ENCODE data around the gene DNAI4. TPM values are rescaled to one million over a fixed set of nuclear protein-coding genes. Genes with fewer than 3 reads are reported as not detected.
"Not testable (repeated sequence)": the region's sequence is repeated elsewhere in the genome, so short reads cannot be mapped to it uniquely, and the experiment has no call there.

The DNAI4 gene, protein sequence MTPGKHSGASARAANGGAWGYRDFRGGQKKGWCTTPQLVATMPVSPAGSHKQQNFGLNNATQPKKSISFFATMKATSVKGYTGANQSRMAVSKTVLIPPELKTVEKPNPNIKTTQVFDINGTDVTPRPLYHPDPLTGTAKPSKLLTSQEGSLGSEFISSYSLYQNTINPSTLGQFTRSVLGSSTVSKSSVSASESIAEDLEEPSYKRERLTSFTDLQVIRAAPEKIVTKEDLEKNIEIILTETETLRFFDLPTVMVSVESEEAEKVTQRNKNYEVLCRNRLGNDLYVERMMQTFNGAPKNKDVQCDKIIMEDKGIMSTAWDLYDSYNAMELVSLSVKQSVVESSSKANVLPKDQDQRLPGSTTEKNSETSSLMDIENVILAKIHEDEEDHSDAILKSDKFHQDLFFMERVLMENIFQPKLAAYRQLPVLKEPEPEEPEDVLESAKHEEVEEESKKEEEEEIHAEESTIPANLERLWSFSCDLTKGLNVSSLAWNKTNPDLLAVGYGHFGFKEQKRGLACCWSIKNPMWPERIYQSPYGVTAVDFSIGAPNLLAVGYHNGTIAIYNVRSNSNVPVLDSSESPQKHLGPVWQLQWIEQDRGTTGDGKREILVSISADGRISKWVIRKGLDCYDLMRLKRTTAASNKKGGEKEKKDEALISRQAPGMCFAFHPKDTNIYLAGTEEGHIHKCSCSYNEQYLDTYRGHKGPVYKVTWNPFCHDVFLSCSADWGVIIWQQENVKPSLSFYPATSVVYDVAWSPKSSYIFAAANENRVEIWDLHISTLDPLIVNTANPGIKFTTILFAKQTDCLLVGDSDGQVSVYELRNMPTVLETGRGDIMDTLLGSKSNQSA
- total RNA-seq, result 10 to 100 TPM; 10.3 to 17.5 TPM
- long read RNA-seq, partial matches to known transcripts, result 0 of 2 reads
- long read RNA-seq, other reads (novel, unspliced or antisense), result 1 of 2 reads

DNA sequence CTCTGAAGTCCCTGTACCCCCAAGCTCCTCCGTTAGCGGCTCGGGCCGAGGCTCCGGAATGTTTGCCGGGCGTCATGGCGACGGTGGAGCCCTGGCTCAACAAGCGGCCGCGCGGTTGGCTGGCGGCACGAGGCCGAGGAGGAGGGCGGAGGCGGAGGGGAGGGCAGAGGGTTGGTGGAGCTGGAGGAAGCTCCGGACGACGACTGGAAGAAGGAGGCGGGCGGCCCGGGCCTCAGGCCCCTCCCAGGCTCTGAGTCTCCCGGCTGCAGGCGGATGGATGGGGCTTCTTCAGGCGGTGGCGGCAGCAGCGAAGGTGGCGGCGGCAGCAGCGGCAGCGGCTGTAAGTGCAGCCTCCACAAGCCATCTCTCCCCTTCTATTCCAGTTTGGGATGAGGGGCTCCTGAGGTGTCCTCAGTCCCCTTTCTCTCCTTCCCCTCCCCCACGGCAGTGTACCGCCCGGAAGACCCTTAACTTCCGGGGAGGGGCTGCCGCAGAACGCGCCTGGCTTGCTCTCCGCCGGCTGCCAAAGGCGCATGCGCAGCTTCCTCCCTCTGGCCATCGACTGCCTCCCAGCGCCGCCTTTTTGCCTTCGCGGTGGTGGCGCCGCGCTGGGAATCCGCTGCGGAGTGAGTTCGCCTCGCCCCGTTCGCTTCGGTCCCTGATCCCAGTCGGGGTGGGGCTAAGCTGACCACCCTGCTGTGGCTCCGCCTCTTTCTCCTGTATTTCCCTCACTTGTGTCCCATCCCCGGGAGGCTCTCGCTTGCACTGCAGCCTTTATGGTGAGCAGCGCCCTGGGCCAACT is at the start of gene DNAI4, which contains the start of gene MIER1:
TSS of gene DNAI4 (minus strand) at position 101 of the 802 bp plus-strand sequence. CDS start at position 76, 25 bp downstream.
TSS of gene MIER1 (plus strand) at position 235 of the 802 bp plus-strand sequence. CDS start at position 274, 39 bp downstream.
- intact Hi-C loops (cut with DNase I), result no loop called here
- DNase-seq (peak; percentile 98), ATAC-seq (peak; percentile 98 to 99)

DNA sequence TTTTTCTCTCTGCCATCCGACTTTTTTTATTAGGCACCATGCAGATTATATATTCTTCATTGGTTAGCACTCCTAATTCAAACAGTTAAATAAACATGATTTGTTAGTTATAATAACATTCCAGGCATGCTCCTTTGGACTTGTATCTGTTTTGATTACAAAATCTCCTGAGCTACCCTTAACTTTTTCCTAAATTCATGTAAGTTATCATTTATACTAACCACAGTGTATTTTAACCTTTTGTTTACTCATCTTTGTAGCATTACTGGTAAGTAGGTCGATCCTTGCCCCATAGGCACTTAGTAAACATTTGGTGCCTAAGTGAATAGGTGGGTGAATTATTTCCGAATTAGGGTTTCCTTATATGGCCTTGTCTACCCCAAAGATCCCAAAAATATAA is 43.9 kb upstream of the DNAI4 start:
- DNase-seq (no peak), ATAC-seq (no peak)
- intact Hi-C loops (cut with DNase I), result no loop called here

DNA sequence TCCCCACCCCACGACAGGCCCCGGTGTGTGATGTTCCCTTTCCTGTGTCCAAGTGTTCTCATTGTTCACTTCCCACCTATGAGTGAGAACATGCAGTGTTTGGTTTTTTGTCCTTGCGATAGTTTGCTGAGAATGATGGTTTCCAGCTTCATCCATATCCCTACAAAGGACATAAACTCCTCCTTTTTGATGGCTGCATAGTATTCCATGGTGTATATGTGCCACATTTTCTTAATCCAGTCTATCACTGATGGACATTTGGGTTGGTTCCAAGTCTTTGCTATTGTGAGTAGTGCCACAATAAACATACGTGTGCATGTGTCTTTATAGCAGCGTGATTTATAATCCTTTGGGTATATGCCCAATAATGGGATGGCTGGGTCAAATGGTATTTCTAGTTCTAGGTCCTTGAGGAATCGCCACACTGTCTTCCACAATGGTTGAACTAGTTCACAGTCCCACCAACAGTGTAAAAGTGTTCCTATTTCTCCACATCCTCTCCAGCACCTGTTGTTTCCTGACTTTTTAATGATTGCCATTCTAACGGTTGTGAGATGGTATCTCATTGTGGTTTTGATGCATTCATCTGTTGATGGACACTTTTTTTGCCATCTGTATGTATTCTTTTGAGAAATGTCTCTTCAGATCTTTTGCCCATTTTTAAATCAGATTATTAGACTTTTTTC is 41.7 kb upstream of the DNAI4 start:
- intact Hi-C loops (cut with DNase I), result not testable (repeated sequence)

DNA sequence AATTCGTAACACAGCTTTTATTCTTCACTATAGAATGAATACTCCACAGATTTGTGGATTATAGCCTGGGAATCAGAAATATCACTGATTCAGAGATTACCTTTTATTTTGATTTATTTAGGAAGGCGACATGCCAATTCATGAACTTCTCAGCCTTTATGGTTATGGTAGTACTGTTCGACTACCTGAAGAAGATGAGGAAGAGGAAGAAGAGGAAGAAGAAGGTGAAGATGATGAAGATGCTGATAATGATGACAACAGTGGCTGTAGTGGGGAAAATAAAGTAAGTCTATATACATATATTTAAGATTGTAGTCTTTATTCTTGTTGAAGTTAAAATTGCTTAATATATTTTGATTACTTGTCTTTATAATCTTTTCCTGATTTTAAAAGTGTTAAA is 33.3 kb upstream of the DNAI4 start:
- ATAC-seq, result no peak
- intact Hi-C loops (cut with DNase I), result no loop called here
- no peak for DNase-seq

More for the DNA sequence above, 41.7 kb upstream of the DNAI4 start:
- not testable (repeated sequence) for DNase-seq, ATAC-seq

DNA sequence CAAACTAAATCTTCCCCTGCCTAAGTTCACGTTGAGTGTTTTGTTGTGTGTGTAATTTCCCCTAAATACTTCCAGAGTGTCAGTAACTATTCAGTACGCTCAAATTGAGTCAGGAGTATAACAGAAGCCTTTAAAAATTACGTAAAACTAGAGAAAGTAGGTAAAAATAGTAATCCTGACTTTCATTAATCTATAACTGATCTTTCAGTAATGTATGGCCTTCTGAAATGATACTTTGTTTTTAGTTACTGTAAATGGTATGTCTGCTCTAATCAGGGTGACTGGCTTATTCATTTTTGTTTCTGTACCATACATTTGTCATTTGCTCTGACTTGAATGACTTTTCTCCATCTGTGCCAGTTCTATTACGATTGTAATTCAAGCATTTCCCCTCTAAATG is 29.6 kb upstream of the DNAI4 start:
- intact Hi-C loops (cut with DNase I), result no loop called here
- DNase-seq (no peak), ATAC-seq (no peak)

DNA sequence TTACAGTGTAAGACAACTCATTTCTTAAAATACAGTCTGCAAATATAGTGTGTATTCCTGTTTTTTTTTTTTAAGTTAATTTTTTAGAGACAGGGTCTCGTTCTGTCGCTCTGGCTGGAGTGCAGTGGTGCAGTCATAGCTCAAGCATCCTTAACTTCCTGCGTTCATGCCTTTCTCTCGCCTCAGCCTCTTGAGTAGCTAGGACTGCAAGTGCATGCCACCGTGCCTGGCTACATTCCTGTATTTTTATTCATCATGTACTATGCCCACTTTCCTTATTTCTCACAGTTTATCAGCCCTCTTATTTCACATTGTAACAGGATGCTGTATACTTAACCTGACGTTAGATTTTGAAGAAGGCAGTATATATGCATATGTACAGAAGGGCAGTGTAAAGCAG is 26.9 kb upstream of the DNAI4 start:
- no peak for ATAC-seq
- intact Hi-C loops (cut with DNase I), result no loop called here
- DNase-seq, result no peak

DNA sequence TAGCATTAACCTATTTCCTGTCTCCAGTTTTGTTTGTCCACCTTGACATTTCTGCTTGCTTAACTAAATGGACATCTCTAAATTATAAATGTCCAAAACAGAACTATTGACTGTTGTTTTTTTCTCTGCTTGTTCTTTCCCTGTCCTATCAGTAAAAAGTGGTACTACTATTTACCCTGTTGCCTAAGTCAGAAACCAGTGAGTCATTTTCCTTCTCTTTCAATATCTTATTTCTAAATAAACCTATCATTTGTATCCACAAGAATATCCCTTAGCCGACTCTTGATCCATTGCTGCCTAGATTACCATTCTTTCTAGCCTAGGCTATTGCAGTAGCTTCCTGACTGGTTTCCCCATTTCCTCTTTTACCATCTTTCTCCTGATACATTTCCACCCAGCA is 22.6 kb upstream of the DNAI4 start:
- DNase-seq (no peak), ATAC-seq (no peak)
- intact Hi-C loops (cut with DNase I), result no loop called here

DNA sequence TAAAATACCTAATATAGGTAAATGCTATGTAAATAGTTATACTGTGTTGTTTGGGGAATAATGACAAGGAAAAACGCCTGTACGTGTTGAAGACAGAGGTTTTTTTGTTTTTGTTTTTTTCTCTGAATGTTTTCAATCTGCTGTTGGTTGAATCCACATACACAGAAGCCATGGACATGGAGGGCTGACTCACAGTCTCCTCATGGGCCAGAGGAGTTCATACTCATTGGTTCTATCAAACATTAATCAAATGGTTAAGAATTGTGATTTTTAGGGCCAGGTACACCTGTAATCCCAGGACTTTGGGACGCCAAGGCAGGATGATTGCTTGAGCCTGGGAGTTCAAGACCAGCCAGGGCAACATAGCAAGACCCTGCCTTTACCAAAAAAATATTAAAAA is 20.7 kb upstream of the DNAI4 start:
- ATAC-seq, result no peak
- intact Hi-C loops (cut with DNase I), result no loop called here
- DNase-seq, result no peak

DNA sequence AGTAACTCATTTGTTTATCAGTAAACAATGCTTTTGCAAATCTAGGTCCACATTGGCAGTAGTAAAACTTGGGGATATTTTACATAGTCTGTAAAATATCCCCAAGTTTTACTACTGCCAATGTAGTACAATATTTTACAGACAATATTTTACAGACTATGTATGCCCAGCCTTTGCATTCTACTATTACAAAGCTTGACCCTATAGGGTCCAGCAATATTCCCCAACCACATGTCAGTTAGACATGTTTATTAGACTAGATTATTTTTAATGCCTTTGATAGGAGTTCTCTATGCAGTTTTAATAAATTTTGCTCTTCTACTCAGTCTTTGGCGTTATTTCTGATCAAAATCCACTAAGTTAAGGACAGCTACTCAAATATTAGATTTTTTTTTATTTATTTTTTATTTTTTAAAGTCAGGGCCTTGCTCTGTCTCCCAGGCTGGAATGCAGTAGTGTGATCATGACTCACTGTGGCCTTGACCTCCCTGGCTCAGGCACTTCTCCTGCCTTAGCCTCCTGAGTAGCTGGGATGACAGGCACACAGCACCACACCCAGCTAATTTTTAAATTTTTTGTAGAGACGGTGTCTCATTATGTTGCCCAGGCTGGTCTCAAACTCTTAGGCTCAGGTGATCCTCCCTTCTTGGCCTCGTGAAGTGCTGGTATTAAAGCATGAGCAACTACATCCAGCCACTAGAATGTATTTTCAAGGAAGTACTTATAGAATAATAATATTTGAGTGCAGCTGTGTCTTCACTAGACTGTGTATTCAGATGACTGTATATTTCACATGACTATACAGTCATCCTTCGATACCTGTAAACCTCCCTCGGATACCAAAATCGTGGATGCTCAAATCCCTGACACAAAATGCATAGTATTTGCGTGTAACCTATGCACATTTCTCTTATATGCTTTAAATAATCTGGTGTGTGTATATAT is 19.9 kb upstream of the DNAI4 start:
- DNase-seq (peak; percentile 29), ATAC-seq (peak; percentile 77 to 98)
- intact Hi-C loops (cut with DNase I), result no loop called here

DNA sequence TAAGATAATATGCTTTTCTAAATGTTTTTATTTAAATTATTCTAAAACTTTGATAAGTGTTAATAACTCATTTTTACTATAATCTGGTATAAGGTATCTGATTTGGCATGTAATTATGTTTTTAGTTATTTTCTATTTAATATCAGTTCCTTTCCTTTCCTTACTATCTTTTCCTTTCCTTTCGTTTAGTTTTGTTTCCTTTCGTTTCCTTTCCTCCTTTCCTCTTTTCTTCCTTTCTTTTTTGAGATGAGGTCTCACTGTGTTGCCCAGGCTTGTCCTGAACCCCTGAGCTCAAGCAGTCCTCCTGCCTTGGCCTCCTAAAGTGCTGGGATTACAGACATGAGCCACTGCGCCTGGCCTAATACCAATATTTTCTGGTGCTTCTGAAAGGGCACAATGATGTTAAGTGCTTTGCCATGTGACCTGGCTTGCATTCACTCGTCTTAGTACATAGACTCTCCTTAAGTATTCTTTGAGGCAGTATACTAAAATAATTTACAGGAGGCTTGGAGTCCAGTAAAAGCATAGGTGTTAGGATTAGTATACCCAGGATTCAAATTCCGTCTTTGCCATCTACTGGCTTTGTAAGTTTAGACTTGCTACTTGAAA is 18.8 kb upstream of the DNAI4 start:
- intact Hi-C loops (cut with DNase I), result no loop called here
- ATAC-seq, result no peak
- DNase-seq, result no peak

DNA sequence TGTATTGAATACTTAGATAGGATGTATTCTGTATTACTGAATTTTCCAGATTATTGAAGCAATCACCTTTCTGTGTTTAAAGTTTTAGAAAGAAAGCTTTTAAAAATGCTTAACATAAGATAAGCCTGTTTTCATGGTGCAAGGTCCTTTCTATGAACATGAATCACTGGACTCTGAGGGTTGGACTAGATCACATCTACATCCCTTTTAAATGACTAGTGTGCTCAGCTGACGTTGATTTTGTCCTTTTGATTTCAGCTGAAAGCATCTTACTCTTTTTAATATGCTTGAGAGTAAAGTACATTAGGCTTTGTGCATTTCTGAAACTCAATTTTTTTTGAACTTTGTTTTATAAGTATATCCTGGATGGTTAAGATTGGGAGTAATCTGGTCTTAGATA is 16.3 kb upstream of the DNAI4 start:
- DNase-seq (no peak), ATAC-seq (no peak)
- intact Hi-C loops (cut with DNase I), result no loop called here

DNA sequence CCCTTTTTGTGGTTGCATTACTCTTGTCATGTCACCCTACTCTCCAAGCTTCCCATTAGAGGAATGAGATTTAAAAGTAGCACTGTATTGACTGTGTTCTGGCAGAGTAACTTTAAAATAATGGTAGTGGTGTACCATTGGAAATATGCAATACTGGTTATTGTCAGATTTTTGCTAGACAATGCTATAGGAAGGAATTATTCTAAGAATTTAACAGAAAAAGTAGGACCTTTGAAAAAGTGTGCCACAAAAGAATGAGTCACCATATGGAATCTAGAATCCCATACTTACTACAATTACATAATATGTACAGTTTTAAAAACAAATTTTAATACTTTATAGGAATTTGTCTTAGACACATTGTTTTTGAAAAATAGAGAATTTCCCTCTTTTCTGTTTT is 14.0 kb upstream of the DNAI4 start:
- intact Hi-C loops (cut with DNase I), result no loop called here

DNA sequence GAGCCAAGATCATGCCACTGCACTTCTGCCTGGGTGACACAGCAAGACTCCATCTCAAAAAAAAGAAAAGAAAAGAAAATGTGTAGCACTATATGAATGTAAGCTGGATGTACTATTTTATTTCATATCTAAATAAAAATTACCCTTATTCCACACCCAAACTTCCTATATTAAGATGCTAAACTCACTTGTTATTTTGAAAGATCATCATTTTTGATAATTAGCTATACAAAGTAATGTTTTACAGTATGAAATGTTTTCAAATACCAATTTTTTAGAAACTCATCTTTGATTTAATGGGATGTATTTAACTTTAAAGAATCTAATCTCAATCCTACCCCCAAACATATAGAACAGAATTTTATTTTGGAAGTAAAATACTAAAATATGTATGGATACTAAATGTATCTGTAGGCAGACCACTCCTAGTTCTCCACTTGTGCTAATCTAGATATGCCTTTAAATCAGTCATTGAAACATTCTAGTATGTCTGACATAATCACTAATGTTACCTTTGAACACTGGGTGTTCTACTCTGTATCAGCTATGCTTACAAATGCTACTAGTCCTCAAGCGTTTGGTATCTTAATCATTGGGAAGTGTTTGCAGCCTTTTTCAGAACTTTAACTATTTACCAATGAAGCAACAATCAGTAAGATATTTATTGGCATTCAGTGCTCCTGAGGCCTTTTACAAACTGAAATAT is 13.0 kb upstream of the DNAI4 start:
- intact Hi-C loops (cut with DNase I), result no loop called here
- ATAC-seq (no peak), DNase-seq (no peak)

More for the DNA sequence above, 14.0 kb upstream of the DNAI4 start:
- ATAC-seq (no peak), DNase-seq (no peak)

DNA sequence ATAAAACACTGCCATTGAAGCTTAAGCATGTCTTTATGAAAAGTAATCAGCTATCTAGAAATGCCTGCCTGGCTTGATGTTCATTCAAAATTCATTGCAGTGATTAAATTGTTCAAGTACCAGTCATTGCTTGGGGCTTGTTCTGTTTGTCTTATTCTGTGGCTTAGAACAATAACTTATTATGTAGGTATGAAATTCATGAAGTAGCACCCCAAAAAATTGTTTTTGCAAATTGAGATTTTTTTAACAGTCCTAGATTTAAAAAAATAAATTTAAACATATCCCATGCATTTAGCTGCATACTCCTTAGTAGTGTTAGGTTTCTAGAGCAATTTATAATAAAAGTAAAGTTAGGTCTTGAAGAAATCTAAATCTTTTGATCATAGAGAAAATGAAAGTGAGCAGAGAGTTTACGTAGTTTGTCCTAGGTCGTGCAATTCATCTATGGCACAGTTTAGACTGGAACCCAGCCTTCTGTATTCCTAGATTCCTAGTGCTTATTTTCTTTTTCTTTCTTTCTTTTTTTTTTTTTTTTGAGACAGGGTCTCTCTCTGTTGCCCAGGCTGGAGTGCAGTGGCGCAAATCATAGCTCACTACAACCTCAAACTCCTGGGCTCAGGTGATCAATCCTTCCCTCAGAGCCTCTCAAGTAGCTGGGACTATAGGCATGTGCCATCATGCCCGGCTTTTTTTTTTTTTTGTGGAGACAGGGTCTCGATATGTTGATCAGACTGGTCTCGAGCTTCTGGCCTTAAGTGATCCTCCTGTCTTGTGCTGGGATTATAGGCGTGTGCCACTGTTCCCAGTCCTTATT is 9.4 kb upstream of the DNAI4 start:
- DNase-seq, result no peak
- no peak for ATAC-seq
- intact Hi-C loops (cut with DNase I), result loop anchor here in 1 of 2 donors (5.0 kb wide), 1 partner anchor 118 kb away; the partner anchor contains the start of gene SLC35D1

DNA sequence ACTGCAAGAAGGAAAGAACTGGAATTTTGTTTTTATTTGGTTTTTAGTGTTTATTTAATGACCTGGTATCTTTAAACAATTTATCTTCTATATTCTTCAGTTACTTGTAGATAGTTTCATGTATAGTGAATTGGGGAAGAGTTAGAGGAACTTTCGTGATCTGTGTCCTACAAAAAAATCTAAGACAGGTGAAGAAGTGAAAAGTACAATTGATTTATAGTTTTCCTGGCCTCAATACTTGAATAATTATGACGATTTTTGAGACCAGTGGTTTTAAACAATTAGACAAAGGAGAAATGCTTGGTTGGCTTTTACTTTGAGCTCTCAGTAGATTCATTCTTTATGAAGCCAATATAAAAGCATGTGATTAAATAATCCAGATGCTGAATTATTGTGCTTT is 7.6 kb upstream of the DNAI4 start:
- DNase-seq (no peak), ATAC-seq (no peak)
- intact Hi-C loops (cut with DNase I), result loop anchor here in 1 of 2 donors (5.0 kb wide), 1 partner anchor 120 kb away; the partner anchor contains the start of gene SLC35D1
